Muscle layer of duodenum (tissue), 2 donors: Measurements from ENCODE around the gene TRPC4.
"Not testable (repeated sequence)": the region's sequence is repeated elsewhere in the genome, so short reads cannot be mapped to it uniquely, and the experiment has no call there.

Source experiments
- H3K27ac ChIP-seq: one replicate; pipeline ENCODE4 v1.7.0; 2013; ENCODE audit warnings: mild to moderate bottlenecking, low read length
- H3K27me3 ChIP-seq: one replicate; pipeline ENCODE4 v1.7.0; 2013; ENCODE audit warnings: low read depth, mild to moderate bottlenecking, control low read depth, low read length
- H3K36me3 ChIP-seq, 2 donors: one replicate each; pipeline ENCODE4 v1.7.0; 2013; ENCODE audit warnings: low read length in 2 of 2, control low read depth in 1 of 2, mild to moderate bottlenecking in 1 of 2; ENCODE audit not compliant: insufficient read depth in 2 of 2, control insufficient read depth in 1 of 2
- H3K4me1 ChIP-seq, 2 donors: one replicate each; pipeline ENCODE4 v1.7.0; 2013; ENCODE audit warnings: low read length in 2 of 2, mild to moderate bottlenecking in 2 of 2, control low read depth in 1 of 2, moderate library complexity in 1 of 2; ENCODE audit not compliant: insufficient read depth in 2 of 2, control insufficient read depth in 1 of 2
- H3K4me3 ChIP-seq, 2 donors: one replicate each; pipeline ENCODE4 v1.7.0; 2013; ENCODE audit warnings: low read length in 2 of 2, low read depth in 1 of 2, mild to moderate bottlenecking in 1 of 2
- H3K9me3 ChIP-seq, 2 donors: one replicate each; pipeline ENCODE4 v1.7.0; 2013; ENCODE audit warnings: low read length in 2 of 2, control low read depth in 1 of 2, mild to moderate bottlenecking in 1 of 2; ENCODE audit not compliant: control insufficient read depth in 1 of 2
- donor health status: healthy.

The TRPC4 gene

DNA sequence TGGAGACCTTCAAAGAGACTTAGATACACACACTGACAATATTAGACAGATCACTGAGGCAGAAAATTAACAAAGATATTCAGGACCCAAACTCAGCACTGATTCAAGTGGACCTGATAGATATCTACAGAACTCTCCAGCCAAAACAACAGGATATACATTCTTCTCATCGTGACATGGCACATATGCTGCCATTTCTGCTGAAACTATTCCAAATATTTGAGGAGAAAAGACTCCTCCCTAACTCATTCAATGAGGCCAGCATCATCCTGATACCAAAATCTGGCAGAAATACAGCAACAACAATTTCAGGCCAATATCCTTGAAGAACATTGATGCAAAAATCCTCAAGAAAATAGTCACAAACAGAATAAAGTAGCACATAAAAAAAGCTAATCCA is 53.3 kb downstream of the TRPC4 start:
- no peak overlapping the region for H3K27ac ChIP-seq
- H3K36me3 ChIP-seq: no peaks in the 10 kb centered on the region
- no peak overlapping the region for H3K4me3 ChIP-seq
- no peaks in the 10 kb centered on the region for H3K4me1 ChIP-seq
- no peaks in the 10 kb centered on the region for H3K27me3 ChIP-seq
- H3K9me3 ChIP-seq: peaks cover 0 to 20% of the 10 kb centered on the region in 2 donors

DNA sequence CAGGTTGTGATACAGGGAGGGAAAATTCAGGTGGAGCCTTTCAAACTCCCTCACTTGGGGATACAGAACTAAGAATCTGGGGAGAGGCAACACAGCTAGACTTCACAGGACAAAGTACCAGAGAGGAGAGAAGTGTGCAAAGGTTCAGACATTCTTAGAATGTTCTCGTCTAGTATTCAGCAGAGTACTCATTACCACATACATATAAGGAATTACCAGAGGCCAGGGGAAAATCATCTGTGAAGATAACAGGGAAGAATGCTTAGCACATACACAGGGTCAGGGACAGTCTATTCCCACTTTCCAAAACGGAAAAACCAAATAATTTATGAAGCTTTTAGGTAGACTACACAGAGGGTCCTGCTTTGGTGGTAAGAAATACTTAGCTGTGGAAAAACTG is 58.1 kb downstream of the TRPC4 start:
- H3K4me1 ChIP-seq: no peaks in the 10 kb centered on the region
- no peak overlapping the region for H3K27ac ChIP-seq
- no peaks in the 10 kb centered on the region for H3K36me3 ChIP-seq
- H3K4me3 ChIP-seq: no peak overlapping the region
- H3K9me3 ChIP-seq: peaks cover 0 to 7% of the 10 kb centered on the region in 2 donors
- no peaks in the 10 kb centered on the region for H3K27me3 ChIP-seq

DNA sequence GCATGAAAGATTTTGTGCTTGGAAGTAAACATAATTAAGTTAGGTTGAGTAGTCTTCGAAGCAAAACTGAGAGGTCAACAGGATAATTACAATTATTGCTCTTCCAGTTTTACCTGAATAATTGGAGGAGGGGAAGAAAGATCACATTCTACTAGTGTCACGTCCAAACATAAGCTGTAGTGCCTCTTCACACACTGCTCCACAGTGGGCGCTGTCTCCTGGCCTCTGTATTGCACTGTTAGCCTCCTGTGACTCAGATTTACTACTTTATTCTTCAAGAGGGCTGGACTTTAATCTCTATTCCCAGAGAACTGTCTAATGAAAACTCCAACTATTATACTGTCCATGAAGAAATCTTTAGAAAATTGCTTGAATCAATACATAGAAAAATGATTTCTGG is 62.9 kb downstream of the TRPC4 start:
- Histone ChIP-seq H3K27me3 (no peaks in the 10 kb centered on the region), H3K4me1 (no peaks in the 10 kb centered on the region), H3K4me3 (no peak overlapping the region), H3K9me3 (no peaks in the 10 kb centered on the region), H3K27ac (no peak overlapping the region), H3K36me3 (no peaks in the 10 kb centered on the region)

DNA sequence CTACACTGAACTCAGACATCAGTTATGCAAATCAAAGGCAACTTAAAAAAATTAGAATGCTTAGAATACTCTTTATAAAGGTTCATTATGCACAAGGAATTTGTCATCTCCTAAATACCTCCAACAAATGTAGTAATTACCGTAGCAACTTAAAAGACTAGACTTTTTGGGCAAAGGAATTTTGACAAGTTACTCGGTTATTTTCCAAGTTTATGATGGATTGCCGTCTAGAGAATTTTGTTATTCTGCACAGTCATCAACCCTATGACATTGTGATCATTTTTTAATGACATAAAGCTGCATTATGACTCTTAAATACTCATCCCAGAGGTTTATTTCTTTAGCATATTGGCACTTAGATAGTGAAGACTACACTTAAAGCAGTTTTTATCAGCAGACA is 71.9 kb downstream of the TRPC4 start:
- no peaks in the 10 kb centered on the region for H3K4me1 ChIP-seq
- H3K4me3 ChIP-seq: no peak overlapping the region
- no peaks in the 10 kb centered on the region for H3K27me3 ChIP-seq
- no peaks in the 10 kb centered on the region for H3K9me3 ChIP-seq
- no peaks in the 10 kb centered on the region for H3K36me3 ChIP-seq
- no peak overlapping the region for H3K27ac ChIP-seq

DNA sequence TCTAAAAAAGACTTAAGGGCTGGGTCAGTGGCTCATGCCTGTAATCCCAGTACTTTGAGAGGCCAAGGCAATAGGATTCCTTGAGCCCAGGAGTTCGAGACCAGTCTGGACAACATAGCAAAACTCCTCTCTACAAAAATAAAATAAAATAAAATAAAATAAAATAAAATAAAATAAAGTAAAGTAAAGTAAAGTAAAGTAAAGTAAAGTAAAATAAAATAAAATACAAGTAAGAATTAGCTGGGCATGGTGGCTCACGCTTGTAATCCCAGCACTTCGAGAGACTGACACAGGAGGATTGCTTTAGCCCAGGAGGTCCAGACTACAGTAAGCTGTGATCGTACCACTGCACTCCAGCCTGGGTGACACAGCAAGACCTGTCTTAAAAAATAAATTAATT is 72.8 kb downstream of the TRPC4 start:
- H3K27me3 ChIP-seq, H3K4me3 ChIP-seq, H3K9me3 ChIP-seq, H3K27ac ChIP-seq, H3K36me3 ChIP-seq, H3K4me1 ChIP-seq: not testable (repeated sequence)

DNA sequence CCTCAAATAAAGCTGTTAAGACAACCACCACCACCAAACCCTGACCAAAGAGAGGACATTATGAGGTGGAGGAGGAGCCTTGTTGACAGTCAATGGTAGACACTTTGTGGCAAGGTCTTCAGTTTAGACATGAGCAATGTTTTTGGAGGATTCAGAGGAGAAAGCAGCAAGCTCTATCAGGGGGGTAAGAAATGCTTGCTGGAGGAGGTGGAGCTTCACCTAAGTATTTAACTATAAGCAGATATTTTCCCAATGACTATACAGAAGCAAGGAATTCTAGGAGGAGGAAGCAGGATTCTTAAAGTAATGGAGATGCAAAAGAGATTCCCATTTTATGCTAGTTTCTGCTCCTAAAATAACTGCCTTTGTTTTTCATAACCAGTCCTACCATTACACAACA is 74.2 kb downstream of the TRPC4 start:
- Histone ChIP-seq H3K36me3 (no peaks in the 10 kb centered on the region), H3K4me1 (no peaks in the 10 kb centered on the region), H3K27ac (no peak overlapping the region), H3K27me3 (no peaks in the 10 kb centered on the region), H3K4me3 (no peak overlapping the region), H3K9me3 (no peaks in the 10 kb centered on the region)

DNA sequence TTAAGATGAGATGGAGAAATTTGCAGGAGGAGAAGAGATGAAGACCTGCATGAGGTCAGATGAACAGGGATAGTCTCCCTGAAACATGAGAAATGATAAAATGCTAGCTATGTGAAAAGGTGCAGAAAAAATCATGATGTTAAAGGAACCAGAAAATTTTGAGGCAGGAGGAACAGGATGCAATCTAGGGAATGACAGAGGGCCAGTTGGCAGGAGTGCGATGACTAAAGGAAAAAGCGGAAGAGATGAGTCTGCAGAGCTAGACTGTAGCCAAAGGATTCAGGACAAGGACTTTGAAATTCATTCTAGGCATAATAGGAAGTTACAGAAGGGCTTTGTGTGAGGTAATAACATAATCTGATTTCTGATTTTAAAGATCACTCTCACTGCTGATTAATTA is 77.9 kb downstream of the TRPC4 start:
- H3K4me1 ChIP-seq: peaks cover 0 to 6% of the 10 kb centered on the region in 2 donors
- no peaks in the 10 kb centered on the region for H3K36me3 ChIP-seq
- H3K27me3 ChIP-seq: no peaks in the 10 kb centered on the region
- no peak overlapping the region for H3K4me3 ChIP-seq
- H3K27ac ChIP-seq: no peak overlapping the region
- H3K9me3 ChIP-seq: no peaks in the 10 kb centered on the region

DNA sequence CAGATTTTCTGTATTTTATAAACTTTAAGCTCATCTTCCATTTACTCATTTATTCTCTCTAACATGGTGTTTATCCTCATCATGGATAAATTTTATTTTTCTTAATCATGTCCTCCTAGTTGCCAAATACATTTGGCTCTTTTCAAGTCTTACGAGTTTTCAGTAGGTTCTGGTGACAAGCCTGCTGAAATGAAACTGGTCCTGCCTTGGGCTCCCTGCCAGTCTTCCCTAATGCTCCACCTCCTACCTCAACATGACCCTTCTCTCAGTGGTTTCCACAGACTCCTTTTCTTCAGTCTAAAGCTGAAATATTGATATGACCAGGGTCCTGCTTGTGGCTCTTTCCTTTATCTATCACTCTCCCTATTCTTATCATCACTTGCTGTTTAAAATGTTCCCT is 81.2 kb downstream of the TRPC4 start:
- peaks cover 0 to 6% of the 10 kb centered on the region in 2 donors for H3K4me1 ChIP-seq
- H3K27ac ChIP-seq: no peak overlapping the region
- no peaks in the 10 kb centered on the region for H3K27me3 ChIP-seq
- no peaks in the 10 kb centered on the region for H3K36me3 ChIP-seq
- no peaks in the 10 kb centered on the region for H3K9me3 ChIP-seq
- no peak overlapping the region for H3K4me3 ChIP-seq

DNA sequence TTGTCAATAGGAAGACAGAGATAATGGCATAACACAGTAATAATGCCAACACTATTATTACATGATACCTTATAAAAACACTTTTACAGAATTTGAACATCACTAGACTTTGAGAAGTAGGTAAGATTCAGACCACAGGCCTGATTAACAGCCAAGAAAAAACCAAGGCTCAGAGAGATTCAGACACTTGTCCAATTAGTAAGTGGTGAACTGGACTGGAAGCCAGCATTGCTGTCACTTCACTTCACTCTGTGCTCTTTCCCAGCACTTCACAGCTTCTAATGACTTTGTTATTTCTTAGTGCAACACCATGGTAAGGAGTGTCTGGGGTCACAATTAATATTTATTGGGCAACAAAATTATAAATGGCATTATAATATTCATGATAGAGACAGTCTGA is 91.9 kb downstream of the TRPC4 start:
- H3K4me1 ChIP-seq: peaks cover 0 to 14% of the 10 kb centered on the region in 2 donors

DNA sequence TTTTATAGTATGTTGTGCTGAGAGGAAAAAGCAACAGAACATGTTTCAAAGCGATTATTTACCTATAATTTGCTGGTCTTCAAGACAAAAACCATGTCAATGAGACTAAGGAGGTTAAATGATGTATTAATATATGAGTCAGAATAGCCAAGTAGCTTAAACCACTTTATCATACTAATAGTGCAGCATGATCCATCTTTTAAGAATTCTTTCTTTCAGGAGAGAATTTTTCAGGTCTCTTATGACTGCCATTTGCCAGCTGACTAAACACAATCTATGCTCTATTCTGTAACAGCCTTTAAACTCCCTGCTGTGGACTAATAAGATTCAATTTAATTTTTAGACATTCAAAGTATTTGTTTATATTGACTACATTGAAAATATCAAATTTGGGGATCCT is 93.7 kb downstream of the TRPC4 start:
- Histone ChIP-seq H3K27ac (no peak overlapping the region), H3K9me3 (no peaks in the 10 kb centered on the region), H3K27me3 (no peaks in the 10 kb centered on the region), H3K4me1 (peaks cover 0 to 7% of the 10 kb centered on the region in 2 donors), H3K36me3 (no peaks in the 10 kb centered on the region), H3K4me3 (no peak overlapping the region)

More for the DNA sequence above, 91.9 kb downstream of the TRPC4 start:
- Histone ChIP-seq H3K4me3 (no peak overlapping the region), H3K36me3 (no peaks in the 10 kb centered on the region), H3K27me3 (no peaks in the 10 kb centered on the region), H3K9me3 (no peaks in the 10 kb centered on the region), H3K27ac (no peak overlapping the region)

DNA sequence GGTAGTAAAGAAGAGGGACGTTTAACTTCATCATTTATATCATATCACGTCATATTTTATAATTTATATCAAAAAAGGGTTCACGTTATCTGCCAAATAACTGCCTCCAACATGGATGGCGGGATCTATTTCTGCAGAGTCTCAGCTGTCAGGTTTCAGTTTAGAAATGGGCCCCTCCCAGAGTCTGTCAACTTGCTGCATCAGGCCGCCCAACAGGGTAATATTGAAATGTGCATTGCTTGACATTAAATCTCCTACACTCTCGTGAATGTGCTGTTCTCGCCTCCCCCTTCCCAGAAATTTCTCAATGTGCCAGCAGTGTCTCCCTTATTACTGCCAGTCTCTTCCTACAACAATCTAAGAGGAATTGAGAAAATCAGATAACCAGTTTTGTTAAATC is 96.9 kb downstream of the TRPC4 start:
- Histone ChIP-seq H3K27ac (no peak overlapping the region), H3K36me3 (no peaks in the 10 kb centered on the region), H3K27me3 (no peaks in the 10 kb centered on the region), H3K4me3 (no peak overlapping the region), H3K9me3 (no peaks in the 10 kb centered on the region), H3K4me1 (peaks cover 0 to under 1% of the 10 kb centered on the region in 2 donors)

DNA sequence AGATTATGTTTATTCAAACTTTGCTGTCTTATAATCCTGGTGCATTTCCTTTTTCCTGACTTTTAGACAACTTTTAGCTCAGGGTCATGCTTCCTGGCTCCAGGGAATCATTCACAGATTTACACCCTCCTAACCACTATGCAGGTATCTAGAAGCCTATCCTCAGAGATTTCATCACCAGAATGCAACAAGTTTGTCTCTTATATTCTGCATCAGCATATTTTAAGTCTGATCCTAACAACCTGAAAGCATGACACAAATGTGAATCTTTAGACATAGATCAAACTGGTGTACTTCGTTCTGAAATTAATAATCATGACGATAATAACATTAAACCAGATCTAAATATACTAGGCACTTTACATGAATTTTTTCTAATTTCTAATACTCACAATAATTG is 100.0 kb downstream of the TRPC4 start:
- Histone ChIP-seq H3K4me3 (no peak overlapping the region), H3K27ac (no peak overlapping the region), H3K4me1 (no peaks in the 10 kb centered on the region), H3K9me3 (no peaks in the 10 kb centered on the region), H3K36me3 (no peaks in the 10 kb centered on the region), H3K27me3 (no peaks in the 10 kb centered on the region)
